Urinary bladder (tissue), 4 donors: ENCODE results near the gene ST6GALNAC6. TPM values are rescaled to one million over a fixed set of nuclear protein-coding genes. Genes with fewer than 3 reads are reported as not detected.
"Not testable (repeated sequence)": the region's sequence is repeated elsewhere in the genome, so short reads cannot be mapped to it uniquely, and the experiment has no call there.

Experiments
- DNase-seq: peaks from one replicate; pipeline ENCODE4 v3.0.0-alpha.2; 2015; ENCODE audit errors: extremely low spot score
- H3K27ac ChIP-seq: one replicate; pipeline ENCODE4 v1.5.1; 2013; ENCODE audit warnings: low read depth, mild to moderate bottlenecking, moderate library complexity
- H3K36me3 ChIP-seq: one replicate; pipeline ENCODE4 v1.6.1; 2013; ENCODE audit warnings: mild to moderate bottlenecking, moderate library complexity; ENCODE audit not compliant: insufficient read depth
- H3K4me1 ChIP-seq: one replicate; pipeline ENCODE4 v1.6.1; 2013; ENCODE audit warnings: mild to moderate bottlenecking, moderate library complexity; ENCODE audit not compliant: insufficient read depth
- H3K4me3 ChIP-seq: one replicate; pipeline ENCODE4 v1.5.1; 2013; ENCODE audit warnings: low read depth, low read length
- WGBS: extraction: QIAGEN DNeasy Blood & Tissue Kit; methylation state at CpG from one replicate; pipeline ENCODE4 v1.1.7; 2013; 5-methylcytosine and 5-hydroxymethylcytosine counted together
- polyA plus RNA-seq: library from polyadenylated mRNA; stranded (reverse); fragments of 200-250 nt; gene quantifications from one replicate; pipeline ENCODE4 v1.2.3, GENCODE V29; 2013
- total RNA-seq: library from RNA; depleted of rRNA; stranded (reverse); fragments of >200 nt; gene quantifications from one replicate; pipeline ENCODE4 v1.2.3, GENCODE V29; 2014
- donor health status: healthy with polysubstance abuse.
- donor health status: healthy.

Gene ST6GALNAC6
- total and polyA plus RNA-seq, 2 donors: 17.7 to 105 TPM

GRCh38 chr9:127884976-127885490 is 14.4 kb downstream of the ST6GALNAC6 start:
- H3K27ac ChIP-seq: no peak overlapping the region
- WGBS: 80% methylated on average over 15 of the region's 15 CpGs
- no peak overlapping the region for H3K4me3 ChIP-seq
- DNase-seq: no peak
- no peaks in the 10 kb centered on the region for H3K36me3 ChIP-seq
- no peaks in the 10 kb centered on the region for H3K4me1 ChIP-seq

DNA sequence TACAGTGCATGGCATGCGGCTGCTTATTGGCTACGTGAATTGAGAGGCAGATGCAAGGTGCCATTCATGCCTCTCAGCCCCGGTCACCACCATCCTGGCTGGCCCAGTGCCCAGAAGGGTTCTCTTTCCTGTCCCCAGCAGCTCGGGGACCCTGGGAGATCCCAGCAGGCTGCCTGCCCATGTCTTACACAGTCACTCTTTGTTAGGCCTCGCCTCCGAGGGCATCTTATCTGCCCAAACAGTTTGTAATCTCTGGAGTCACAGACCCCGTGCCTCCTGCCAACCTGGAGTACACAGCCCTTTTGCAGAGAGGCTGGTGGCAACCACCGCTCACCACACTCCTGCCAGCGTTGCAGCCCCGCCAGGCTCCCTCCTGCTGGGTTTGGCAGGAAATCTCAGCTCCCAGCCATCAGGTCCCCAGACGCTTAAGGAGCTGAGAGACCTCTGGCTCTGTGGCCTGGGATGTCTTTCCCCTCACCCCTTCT is 14.9 kb downstream of the ST6GALNAC6 start:
- DNase-seq: no peak
- WGBS: 55% methylated on average over 11 of the region's 11 CpGs
- H3K4me3 ChIP-seq: no peak overlapping the region
- H3K27ac ChIP-seq: no peak overlapping the region
- no peaks in the 10 kb centered on the region for H3K4me1 ChIP-seq
- H3K36me3 ChIP-seq: no peaks in the 10 kb centered on the region

GRCh38 chr9:127883959-127884358 is 15.4 kb downstream of the ST6GALNAC6 start:
- Histone ChIP-seq H3K27ac (no peak overlapping the region), H3K4me3 (no peak overlapping the region), H3K4me1 (no peaks in the 10 kb centered on the region), H3K36me3 (no peaks in the 10 kb centered on the region)
- no peak for DNase-seq
- 72% methylated on average over 7 of the region's 7 CpGs for WGBS

- DNase-seq: not testable (repeated sequence)
- WGBS: 90% methylated on average over 3 of the region's 3 CpGs
Measured at GRCh38 chr9:127881715-127882114, 17.7 kb downstream of the ST6GALNAC6 start.

DNA sequence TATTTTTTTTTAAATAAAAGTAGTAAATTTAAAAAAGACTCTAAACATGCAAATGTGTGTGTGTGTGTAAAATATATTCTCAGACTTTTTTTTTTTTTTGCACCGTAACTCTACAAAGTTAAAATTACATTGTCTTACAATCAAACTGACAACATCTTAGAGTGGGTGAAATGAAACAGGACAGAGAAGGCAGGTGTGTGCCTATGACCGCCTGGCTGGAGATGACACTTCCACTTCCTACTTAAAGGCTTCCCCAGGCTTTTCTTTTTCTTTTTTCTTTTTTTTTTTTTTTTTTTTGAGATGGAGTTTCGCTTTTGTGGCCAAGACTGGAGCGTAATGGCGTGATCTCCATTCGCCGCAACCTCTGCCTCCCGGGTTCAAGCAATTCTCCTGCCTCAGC is 19.3 kb downstream of the ST6GALNAC6 start:
- no peak overlapping the region for H3K4me3 ChIP-seq
- H3K27ac ChIP-seq: no peak overlapping the region
- H3K36me3 ChIP-seq: no peaks in the 10 kb centered on the region
- 84% methylated on average over 8 of the region's 8 CpGs for WGBS
- no peaks in the 10 kb centered on the region for H3K4me1 ChIP-seq
- DNase-seq: no peak

More at GRCh38 chr9:127881715-127882114, 17.7 kb downstream of the ST6GALNAC6 start:
- not testable (repeated sequence) for H3K36me3 ChIP-seq, H3K27ac ChIP-seq, H3K4me3 ChIP-seq, H3K4me1 ChIP-seq

- Histone ChIP-seq H3K36me3 (no peaks in the 10 kb centered on the region), H3K4me3 (no peak overlapping the region), H3K4me1 (no peaks in the 10 kb centered on the region), H3K27ac (no peak overlapping the region)
- WGBS: 70% methylated on average over 8 of the region's 8 CpGs
- DNase-seq: no peak
Measured at GRCh38 chr9:127878652-127879390, 20.6 kb downstream of the ST6GALNAC6 start.

GRCh38 chr9:127878001-127878651 is 21.3 kb downstream of the ST6GALNAC6 start:
- Histone ChIP-seq H3K36me3 (no peaks in the 10 kb centered on the region), H3K4me1 (no peaks in the 10 kb centered on the region), H3K27ac (no peak overlapping the region), H3K4me3 (peak overlapping the region; percentile 52)
- DNase-seq: no peak
- WGBS: 24% methylated on average over 18 of the region's 18 CpGs

GRCh38 chr9:127877566-127877998 is 21.8 kb downstream of the ST6GALNAC6 start, which contains the start of gene AK1:
AK1 (minus strand) TSS chr9:127877675; CDS start chr9:127874617, 3,058 bp downstream.
- no peak for DNase-seq
- H3K36me3 ChIP-seq: no peaks in the 10 kb centered on the region
- WGBS: 2% methylated on average over 42 of the region's 44 CpGs
- no peaks in the 10 kb centered on the region for H3K4me1 ChIP-seq
- peak within 1 kb of the TSS; percentile 52 for H3K4me3 ChIP-seq
- H3K27ac ChIP-seq: no peak within 1 kb of the TSS

- Histone ChIP-seq H3K4me1 (no peaks in the 10 kb centered on the region), H3K4me3 (peak overlapping the region; percentile 52)
- DNase-seq: no peak
Measured at GRCh38 chr9:127876764-127877562, 22.4 kb downstream of the ST6GALNAC6 start.

DNA sequence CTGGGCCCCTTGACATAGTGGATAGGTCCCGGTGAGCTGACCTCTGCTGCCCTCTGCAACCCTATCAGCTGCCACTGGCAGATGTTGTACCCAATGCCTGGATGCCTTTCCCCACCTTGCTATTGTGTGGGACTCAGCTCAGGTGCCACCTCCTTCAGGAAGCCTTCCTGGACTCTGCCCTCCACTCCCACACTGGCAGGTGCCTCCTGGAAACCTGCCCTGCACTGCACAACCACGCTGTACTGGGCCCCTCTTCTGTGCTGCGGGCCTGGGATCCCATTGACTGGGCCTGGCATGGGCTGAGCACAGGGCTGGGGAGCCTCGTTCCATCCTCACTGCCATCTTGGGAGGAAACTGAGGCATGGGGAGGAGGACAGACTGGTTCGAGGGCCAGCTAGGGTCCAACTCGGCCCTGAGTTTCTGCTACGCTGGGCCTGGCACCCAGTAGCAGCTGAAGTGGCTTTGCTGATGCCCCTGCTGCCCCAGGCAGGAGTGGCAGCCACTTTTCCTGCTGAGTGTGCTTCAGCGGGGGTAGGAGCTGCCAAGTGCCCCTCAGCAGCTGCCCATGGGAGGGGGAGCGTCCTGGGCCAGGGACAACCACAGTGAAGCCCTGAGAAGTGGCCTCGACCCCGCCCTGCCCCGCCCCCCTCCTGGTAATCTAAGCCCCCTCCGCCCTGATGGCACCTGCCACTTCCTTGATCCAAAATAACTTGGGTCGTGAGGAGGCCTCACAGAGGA is 23.2 kb downstream of the ST6GALNAC6 start:
- 78% methylated on average over 14 of the region's 14 CpGs for WGBS
- H3K4me1 ChIP-seq: no peaks in the 10 kb centered on the region
- no peaks in the 10 kb centered on the region for H3K36me3 ChIP-seq
- H3K4me3 ChIP-seq: no peak overlapping the region
- H3K27ac ChIP-seq: no peak overlapping the region
- no peak for DNase-seq

More at GRCh38 chr9:127876764-127877562, 22.4 kb downstream of the ST6GALNAC6 start:
- Histone ChIP-seq H3K36me3 (no peaks in the 10 kb centered on the region), H3K27ac (no peak overlapping the region)
- 30% methylated on average over 26 of the region's 26 CpGs for WGBS

DNA sequence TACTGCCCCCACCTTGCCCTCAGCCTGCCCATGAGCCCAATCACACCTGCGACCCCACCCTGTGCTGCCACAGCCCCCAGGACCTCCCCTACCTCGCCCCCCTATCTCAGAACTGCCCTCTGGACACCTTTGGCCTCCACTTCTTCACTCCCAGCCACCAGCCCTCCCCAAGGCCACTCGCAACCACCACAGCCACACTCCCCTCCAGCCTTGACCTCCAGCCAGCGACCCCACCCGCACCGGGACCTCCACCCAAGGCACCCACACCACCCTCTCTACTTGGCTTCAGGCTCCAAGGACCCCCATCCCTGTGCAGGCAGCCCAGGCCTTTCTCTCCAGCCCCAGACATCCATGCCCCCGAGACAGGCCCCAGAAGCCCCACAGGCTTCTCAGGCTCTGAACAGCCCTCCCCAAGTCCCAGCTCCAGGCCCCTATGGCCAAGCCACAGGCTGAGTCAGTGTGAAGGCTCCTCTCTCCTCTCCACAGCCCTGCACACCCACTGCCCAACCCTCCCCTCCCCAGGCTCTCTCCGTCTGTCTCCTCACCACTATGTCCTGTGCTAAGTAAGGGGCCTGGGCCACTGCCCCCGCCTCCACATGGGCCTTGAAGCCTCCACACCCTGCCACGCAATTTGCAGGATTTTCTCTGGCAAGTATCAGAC is 24.0 kb downstream of the ST6GALNAC6 start:
- 72% methylated on average over 10 of the region's 10 CpGs for WGBS
- no peaks in the 10 kb centered on the region for H3K4me1 ChIP-seq
- H3K4me3 ChIP-seq: no peak overlapping the region
- DNase-seq: no peak
- no peaks in the 10 kb centered on the region for H3K36me3 ChIP-seq
- no peak overlapping the region for H3K27ac ChIP-seq
